ENCODE data around the gene CCDC175. TPM values are rescaled to one million over a fixed set of nuclear protein-coding genes. Genes with fewer than 3 reads are reported as not detected.
A peak's percentile ranks its signal among the peaks of the same experiment; 100 is the strongest.

CCDC175 gene
- total RNA-seq, 1 donor from 2014 or later, result not detected

DNA sequence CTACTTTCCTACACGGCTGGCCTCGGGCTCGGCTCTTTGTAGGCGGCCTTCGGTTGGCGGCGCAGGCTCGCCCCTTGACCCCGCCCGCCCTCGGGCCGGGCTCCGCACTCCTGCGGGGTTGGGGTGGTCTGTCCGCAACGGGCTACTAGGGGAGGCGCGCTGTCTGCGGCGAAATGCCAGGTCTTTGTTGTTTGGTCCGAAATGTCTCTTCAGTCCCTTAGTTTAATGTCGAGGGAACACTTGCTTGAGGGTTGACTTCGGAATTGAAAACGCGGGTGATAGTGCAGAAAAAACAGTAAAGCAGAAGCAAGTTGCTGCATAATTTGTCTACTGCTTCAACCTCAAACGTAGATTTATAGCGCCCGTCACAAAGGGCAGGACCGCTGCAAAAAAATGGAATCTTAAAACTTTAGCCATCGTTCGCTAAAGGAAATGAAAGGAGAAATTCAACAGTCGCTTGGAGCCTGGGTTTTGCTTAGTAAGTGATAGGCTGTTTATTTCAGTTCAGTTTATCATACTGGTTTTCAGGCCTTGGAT lies 91.9 kb downstream of the CCDC175 start:
- Histone ChIP-seq H3K27ac (peak overlapping the region; percentile 85 to 96), H3K4me3 (peak overlapping the region; percentile 76 to 96), H3K4me1 (peaks cover 5 to 20% of the 10 kb centered on the region in 2 donors), H3K27me3 (no peaks in the 10 kb centered on the region), H3K36me3 (peaks cover 10 to 15% of the 10 kb centered on the region in 2 donors), H3K9me3 (no peaks in the 10 kb centered on the region)
- TF ChIP-seq, protein P1, sequence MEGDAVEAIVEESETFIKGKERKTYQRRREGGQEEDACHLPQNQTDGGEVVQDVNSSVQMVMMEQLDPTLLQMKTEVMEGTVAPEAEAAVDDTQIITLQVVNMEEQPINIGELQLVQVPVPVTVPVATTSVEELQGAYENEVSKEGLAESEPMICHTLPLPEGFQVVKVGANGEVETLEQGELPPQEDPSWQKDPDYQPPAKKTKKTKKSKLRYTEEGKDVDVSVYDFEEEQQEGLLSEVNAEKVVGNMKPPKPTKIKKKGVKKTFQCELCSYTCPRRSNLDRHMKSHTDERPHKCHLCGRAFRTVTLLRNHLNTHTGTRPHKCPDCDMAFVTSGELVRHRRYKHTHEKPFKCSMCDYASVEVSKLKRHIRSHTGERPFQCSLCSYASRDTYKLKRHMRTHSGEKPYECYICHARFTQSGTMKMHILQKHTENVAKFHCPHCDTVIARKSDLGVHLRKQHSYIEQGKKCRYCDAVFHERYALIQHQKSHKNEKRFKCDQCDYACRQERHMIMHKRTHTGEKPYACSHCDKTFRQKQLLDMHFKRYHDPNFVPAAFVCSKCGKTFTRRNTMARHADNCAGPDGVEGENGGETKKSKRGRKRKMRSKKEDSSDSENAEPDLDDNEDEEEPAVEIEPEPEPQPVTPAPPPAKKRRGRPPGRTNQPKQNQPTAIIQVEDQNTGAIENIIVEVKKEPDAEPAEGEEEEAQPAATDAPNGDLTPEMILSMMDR (IDR thresholded peaks at IDR 0.05), result no peak
- no peak for DNase-seq (ENCODE audit: low spot score in 2 of 2)
- intact Hi-C loops (cut with DNase I), result loop anchor here (1.0 to 10.0 kb wide), 6 partner anchors 19 to 1800 kb away; partner anchors contain the start of genes DACT1, GPR135, PCNX4 and PPM1A

DNA sequence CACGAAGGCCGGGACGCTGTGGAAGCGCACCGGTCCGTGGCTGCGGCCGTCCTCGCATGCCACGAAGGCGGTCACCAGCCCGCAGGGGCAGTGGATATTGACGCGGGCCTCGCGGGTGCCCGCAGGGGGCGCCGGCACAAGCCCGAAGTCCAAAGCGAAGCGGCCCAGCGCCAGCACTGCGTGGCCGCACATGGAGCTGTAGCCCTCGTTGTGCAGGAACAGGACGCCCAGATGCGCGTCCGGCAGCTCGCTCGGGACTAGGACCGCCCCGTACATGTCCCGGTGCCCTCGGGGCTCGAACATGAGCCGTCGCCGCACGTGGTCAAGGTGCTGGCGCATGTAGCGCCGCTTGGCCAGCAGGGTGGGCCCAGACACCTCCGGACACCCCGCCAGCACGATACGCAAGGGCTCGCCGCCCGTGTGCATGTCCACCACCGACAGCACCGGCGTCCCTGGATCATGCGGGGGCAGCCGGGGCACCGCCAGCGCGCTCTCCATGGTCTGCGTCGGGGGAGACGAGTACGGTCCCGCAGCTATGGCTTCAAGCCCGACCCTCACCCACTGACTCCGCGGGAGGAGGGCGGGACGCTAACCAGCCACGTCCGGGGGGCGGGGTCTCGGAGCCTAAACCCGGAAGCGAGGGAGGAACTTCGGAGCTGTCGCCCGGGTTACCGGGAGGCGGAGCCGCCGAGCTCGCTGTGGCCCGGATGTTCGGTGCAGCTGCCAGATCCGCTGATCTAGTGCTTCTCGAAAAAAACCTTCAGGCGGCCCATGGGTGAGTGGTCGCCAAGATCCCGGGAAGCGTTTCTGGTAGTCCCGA lies 92.6 kb downstream of the CCDC175 start, which contains the start of the genes JKAMP and L3HYPDH:
Gene JKAMP, plus strand, starts transcription at position 699 of the 820 bp plus-strand sequence. Its CDS starts 73 bp downstream, at position 772.
Gene L3HYPDH, minus strand, starts transcription at position 590 of the 820 bp plus-strand sequence. Its CDS starts 92 bp downstream, at position 498.
- intact Hi-C loops (cut with DNase I), result loop anchor here (1.0 to 10.0 kb wide), 6 partner anchors 19 to 1801 kb away; partner anchors contain the start of genes DACT1, GPR135, PCNX4 and PPM1A
- H3K4me1 ChIP-seq, result peaks cover 5 to 20% of the 10 kb centered on the region in 2 donors

DNA sequence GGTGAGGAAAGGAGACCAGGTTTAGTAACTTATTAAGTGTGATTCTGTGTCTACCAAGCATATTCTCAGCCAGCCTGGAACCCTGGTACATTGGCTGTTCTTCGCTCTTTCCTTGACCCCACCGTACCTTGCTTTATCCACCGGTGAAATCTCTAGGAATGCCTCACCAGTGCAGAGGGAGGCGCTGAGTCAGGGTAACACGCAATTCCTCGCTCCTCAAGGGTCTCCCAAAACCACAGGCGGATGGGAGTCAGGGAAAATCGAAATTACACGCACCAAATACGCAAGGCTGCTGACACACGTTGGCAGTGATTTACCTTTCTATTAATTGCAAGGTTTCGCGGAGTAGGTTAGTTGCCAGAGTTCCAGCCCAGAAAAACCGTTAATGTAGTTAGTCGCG lies 93.2 kb downstream of the CCDC175 start:
- DNase-seq (ENCODE audit: low spot score in 2 of 2), result no peak

More for the DNA sequence above, 92.6 kb downstream of the CCDC175 start, which contains the start of the genes JKAMP and L3HYPDH:
- peak within 1 kb of the TSS; percentile 85 to 96 for H3K27ac ChIP-seq
- H3K27me3 ChIP-seq, result no peaks in the 10 kb centered on the region
- peak; percentile 90 to 98 for DNase-seq (ENCODE audit: low spot score in 2 of 2)
- TF ChIP-seq, protein P1 (IDR thresholded peaks at IDR 0.05), result peak; percentile 50 to 74 (median 70)
- no peaks in the 10 kb centered on the region for H3K9me3 ChIP-seq
- peak within 1 kb of the TSS; percentile 76 to 96 for H3K4me3 ChIP-seq
- H3K36me3 ChIP-seq, result peaks cover 6 to 10% of the 10 kb centered on the region in 2 donors

DNA sequence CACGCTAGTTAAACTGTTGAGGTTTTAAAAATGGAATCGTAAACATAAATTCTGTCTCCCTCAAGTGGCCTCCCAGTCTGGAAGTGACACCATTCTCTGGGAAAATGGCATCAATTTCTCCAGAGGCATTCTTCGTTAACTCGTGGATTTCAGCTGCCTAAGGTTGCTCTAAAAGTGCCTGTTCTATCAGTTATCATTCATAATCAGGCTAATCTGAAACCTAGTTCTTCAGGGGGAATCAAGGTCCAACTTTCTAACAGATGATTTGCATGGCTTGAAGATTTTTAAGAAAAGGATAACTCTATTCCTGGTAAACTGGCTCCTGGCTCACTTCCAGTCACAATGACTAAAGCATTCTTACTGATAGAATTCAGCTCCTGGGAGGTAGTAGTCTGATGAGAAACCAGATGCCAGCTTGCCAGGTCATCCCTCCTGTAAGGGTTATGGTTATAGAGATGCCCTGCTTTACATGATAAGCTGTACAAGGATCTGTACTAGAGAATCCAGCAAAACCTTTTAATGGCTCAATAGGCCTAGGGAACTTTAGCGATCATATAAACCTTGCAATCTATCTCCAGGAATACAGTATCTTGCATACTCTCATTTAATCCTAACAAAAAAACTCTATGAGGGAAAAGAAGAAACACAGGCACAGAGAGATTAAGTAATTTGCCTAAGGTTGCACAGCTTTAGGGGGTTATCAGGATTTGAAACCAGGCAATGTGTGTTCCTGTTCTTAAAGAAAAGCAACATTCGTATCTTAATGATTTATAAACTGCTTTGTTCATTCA lies 93.9 kb downstream of the CCDC175 start:
- intact Hi-C loops (cut with DNase I), result loop anchor here (5.0 to 10.0 kb wide), 4 partner anchors 610 to 1802 kb away; partner anchors contain the start of genes DACT1, PCNX4, PPM1A and TMEM30B
- H3K4me1 ChIP-seq, result peaks cover 5 to 20% of the 10 kb centered on the region in 2 donors
- no peaks in the 10 kb centered on the region for H3K9me3 ChIP-seq
- no peaks in the 10 kb centered on the region for H3K27me3 ChIP-seq
- peaks cover 0 to 3% of the 10 kb centered on the region in 2 donors for H3K36me3 ChIP-seq
- H3K4me3 ChIP-seq, result peak overlapping the region; percentile 76 to 96
- H3K27ac ChIP-seq, result peak overlapping the region; percentile 85 to 96
- peak in 1 of 2 donors; percentile 81 for DNase-seq (ENCODE audit: low spot score in 2 of 2)
- TF ChIP-seq, protein P1 (IDR thresholded peaks at IDR 0.05), result no peak

More for the DNA sequence above, 93.2 kb downstream of the CCDC175 start:
- Histone ChIP-seq H3K4me1 (peaks cover 5 to 20% of the 10 kb centered on the region in 2 donors), H3K27me3 (no peaks in the 10 kb centered on the region), H3K36me3 (peaks cover 0 to 4% of the 10 kb centered on the region in 2 donors), H3K9me3 (no peaks in the 10 kb centered on the region), H3K4me3 (peak overlapping the region; percentile 76 to 96), H3K27ac (peak overlapping the region; percentile 85 to 96)
- TF ChIP-seq, protein P1 (IDR thresholded peaks at IDR 0.05), result no peak
- intact Hi-C loops (cut with DNase I), result loop anchor here (5.0 to 10.0 kb wide), 4 partner anchors 609 to 1801 kb away; partner anchors contain the start of genes DACT1, PCNX4, PPM1A and TMEM30B
